Mesenteric fat pad (tissue), 1 donor: ENCODE measurements around the gene PRDM1. TPM values are rescaled to one million over a fixed set of nuclear protein-coding genes. Genes with fewer than 3 reads are reported as not detected.

Experiments
- DNase-seq: peaks from one replicate; pipeline ENCODE4 v3.0.0-alpha.2; 2020; ENCODE audit warnings: low spot score
- long read RNA-seq: library from polyadenylated mRNA; unstranded; transcript quantifications from one replicate; pipeline ENCODE4 v2.0.0, GENCODE V29; 2020
- total RNA-seq: library from RNA; stranded (reverse); fragmentation: NEBNext Ultra II Directional; extraction: Animal tissue kit (Norgen Biotek cat#: 25700); gene quantifications from one replicate; pipeline ENCODE4 v1.2.1, GENCODE V29; 2021
- donor health status: DM: yes; HTN: yes; CAD: no.

Gene PRDM1
- 10.6 TPM for total RNA-seq
- long read RNA-seq, partial matches to known transcripts: 0 of 3 reads
- long read RNA-seq, other reads (novel, unspliced or antisense): 3 of 3 reads

GRCh38 chr6:106085984-106086813 lies at the start of gene PRDM1:
TSS of gene PRDM1 (plus strand) at chr6:106086336. CDS start at chr6:106086554, 218 bp downstream.
- DNase-seq: no peak

GRCh38 chr6:106037060-106037459 lies 49.1 kb upstream of the PRDM1 start:
- no peak for DNase-seq

- DNase-seq: no peak
These were observed 46.1 kb upstream of the PRDM1 start for GRCh38 chr6:106039897-106040592.

GRCh38 chr6:106044151-106044550 lies 42.0 kb upstream of the PRDM1 start:
- no peak for DNase-seq

GRCh38 chr6:106045077-106045476 lies 41.1 kb upstream of the PRDM1 start:
- DNase-seq: no peak

GRCh38 chr6:106046116-106046853 lies 39.9 kb upstream of the PRDM1 start:
- DNase-seq: no peak

- no peak for DNase-seq
These were observed 39.3 kb upstream of the PRDM1 start for GRCh38 chr6:106046854-106047200.

GRCh38 chr6:106048336-106048735 lies 37.8 kb upstream of the PRDM1 start:
- DNase-seq: no peak

- DNase-seq: no peak
These were observed 35.6 kb upstream of the PRDM1 start for GRCh38 chr6:106050538-106050937.

GRCh38 chr6:106051226-106051625 lies 34.9 kb upstream of the PRDM1 start:
- DNase-seq: no peak

GRCh38 chr6:106053484-106054205 lies 32.5 kb upstream of the PRDM1 start:
- DNase-seq: no peak

GRCh38 chr6:106055489-106055888 lies 30.6 kb upstream of the PRDM1 start:
- no peak for DNase-seq

GRCh38 chr6:106056060-106056745 lies 29.9 kb upstream of the PRDM1 start:
- DNase-seq: no peak

GRCh38 chr6:106056746-106057390 lies 29.3 kb upstream of the PRDM1 start:
- DNase-seq: no peak

- DNase-seq: no peak
These were observed 26.8 kb upstream of the PRDM1 start for GRCh38 chr6:106059331-106059730.

- DNase-seq: no peak
These were observed 26.0 kb upstream of the PRDM1 start for GRCh38 chr6:106060167-106060566.

- DNase-seq: no peak
These were observed 22.7 kb upstream of the PRDM1 start for GRCh38 chr6:106063448-106063850.

GRCh38 chr6:106064142-106064541 lies 22.0 kb upstream of the PRDM1 start:
- no peak for DNase-seq

GRCh38 chr6:106064756-106065155 lies 21.4 kb upstream of the PRDM1 start:
- DNase-seq: no peak

GRCh38 chr6:106066989-106067388 lies 19.1 kb upstream of the PRDM1 start:
- no peak for DNase-seq
